ENCODE results near the gene ZAP70. TPM values are rescaled to one million over a fixed set of nuclear protein-coding genes. Genes with fewer than 3 reads are reported as not detected.
"Not testable (repeated sequence)": the region's sequence is repeated elsewhere in the genome, so short reads cannot be mapped to it uniquely, and the experiment has no call there.

Gene ZAP70
- total RNA-seq, 3 donors from 2014 or later = 3.5 to 7.5 (median 5.4) TPM

DNA sequence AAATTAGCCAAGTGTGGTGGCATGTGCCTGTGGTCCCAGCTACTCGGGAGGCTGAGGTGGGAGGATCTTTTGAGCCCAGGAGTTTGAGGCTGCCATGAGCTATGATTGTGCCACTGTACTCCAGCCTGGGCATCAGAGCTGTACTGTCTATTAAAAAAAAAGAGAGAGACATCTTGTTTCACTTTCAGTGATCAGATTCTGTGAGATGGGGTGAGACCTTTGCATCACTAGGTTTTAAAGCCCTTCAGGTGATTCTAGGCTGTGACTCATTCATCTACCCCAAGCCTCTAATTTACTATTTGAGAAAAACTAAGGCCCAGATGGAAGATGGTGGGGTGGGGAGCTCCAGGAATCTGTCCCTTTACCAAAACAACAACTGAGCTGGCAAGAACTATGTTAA, 36.8 kb upstream of the ZAP70 start:
- no peaks in the 10 kb centered on the region for H3K9me3 ChIP-seq
- no peak for TF ChIP-seq CTCF (IDR thresholded peaks at IDR 0.05)
- intact Hi-C loops (cut with DNase I, micrococcal nuclease) = no loop called here
- no peaks in the 10 kb centered on the region for H3K4me1 ChIP-seq (ENCODE audit: low read depth)
- H3K36me3 ChIP-seq (ENCODE audit: low read depth) = no peaks in the 10 kb centered on the region
- H3K4me3 ChIP-seq = no peak overlapping the region
- no peak for ATAC-seq
- no peak for DNase-seq

DNA sequence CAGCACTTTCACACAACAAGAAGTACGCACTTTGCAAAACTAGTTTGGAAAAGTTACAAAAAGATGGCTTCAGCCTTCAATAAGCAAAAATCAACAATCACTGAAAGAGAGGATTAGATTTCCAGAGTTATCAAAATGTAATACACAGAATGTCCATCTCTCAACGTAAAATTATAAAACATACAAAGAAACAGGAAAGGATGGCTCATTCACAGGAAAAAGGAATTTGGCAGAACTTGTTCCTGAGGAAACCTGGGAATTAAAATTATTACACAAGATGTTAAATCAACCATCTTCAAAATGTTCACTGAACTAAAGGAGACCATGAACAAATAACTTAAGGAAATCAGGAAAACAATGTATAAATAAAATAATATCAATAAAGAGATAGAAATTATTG, 35.9 kb upstream of the ZAP70 start:
- no peak for TF ChIP-seq CTCF (IDR thresholded peaks at IDR 0.05)
- no peaks in the 10 kb centered on the region for H3K4me1 ChIP-seq (ENCODE audit: low read depth)
- no peaks in the 10 kb centered on the region for H3K36me3 ChIP-seq (ENCODE audit: low read depth)
- no peaks in the 10 kb centered on the region for H3K9me3 ChIP-seq
- intact Hi-C loops (cut with DNase I, micrococcal nuclease) = no loop called here
- H3K4me3 ChIP-seq = no peak overlapping the region
- ATAC-seq = no peak
- DNase-seq = no peak

DNA sequence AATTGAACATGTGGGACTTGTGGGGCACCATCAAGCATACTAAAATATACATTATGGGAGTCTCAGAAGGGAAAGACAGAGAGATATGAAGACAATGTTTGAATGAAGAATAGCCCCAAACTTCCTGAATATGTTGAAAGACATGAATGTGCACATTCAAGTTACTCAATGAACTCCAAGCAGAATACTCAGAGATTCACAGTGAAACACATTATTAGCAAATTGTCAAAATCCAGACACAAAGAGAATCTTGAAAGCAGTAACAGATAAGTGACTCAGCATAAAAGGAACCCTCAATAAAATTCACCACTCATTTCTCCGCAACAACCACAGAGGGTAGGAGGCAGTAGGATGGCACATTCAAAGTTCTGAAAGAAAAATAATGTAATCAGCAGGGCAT, 35.1 kb upstream of the ZAP70 start:
- Histone ChIP-seq H3K4me3 (no peak overlapping the region), H3K4me1 (ENCODE audit: low read depth) (no peaks in the 10 kb centered on the region), H3K36me3 (ENCODE audit: low read depth) (no peaks in the 10 kb centered on the region), H3K9me3 (no peaks in the 10 kb centered on the region)
- intact Hi-C loops (cut with DNase I, micrococcal nuclease) = no loop called here
- ATAC-seq (no peak), DNase-seq (no peak)
- no peak for TF ChIP-seq CTCF (IDR thresholded peaks at IDR 0.05)

GRCh38 chr2:97687235-97687634, 26.1 kb upstream of the ZAP70 start:
- ATAC-seq; H3K36me3 ChIP-seq (ENCODE audit: low read depth); H3K9me3 ChIP-seq; H3K4me3 ChIP-seq; intact Hi-C loops (cut with DNase I, micrococcal nuclease); H3K4me1 ChIP-seq (ENCODE audit: low read depth); DNase-seq: not testable (repeated sequence)

DNA sequence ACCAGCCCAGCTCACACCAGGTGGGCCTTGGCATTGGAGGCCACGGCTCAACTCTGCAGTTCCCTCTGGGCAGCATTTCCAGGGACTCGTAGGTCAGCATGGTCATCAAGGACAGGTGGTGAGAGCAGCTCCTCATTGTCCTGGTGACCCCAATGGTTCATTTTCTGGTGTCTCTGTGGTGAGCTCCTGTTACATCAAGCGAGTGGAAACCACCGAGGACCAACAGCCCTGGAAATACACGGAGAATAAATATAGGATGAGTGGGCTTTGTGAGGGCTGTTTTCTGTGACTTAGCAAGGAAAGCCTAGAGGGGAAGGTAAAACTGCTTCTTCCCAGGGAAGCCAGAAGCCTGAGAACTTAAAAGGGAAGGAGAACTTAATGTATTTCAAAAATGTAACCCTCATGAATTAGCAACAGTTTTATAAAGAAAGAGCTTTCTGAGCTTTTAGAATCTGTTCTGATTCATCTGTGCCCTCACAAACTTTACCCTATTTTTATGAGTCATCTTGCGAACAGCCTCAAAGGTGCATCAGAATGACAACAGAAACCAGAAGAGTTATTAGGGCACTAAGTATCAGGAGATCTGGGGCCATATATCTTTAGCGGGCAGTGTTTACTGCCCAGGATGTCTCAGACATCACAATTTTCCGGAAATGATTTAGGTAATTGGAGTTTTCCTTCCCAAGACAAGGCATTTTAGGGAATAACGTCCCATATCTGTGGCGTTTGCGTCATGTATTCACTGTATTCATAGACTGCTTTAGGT, 25.1 kb upstream of the ZAP70 start:
- ATAC-seq = no peak
- TF ChIP-seq CTCF (IDR thresholded peaks at IDR 0.05) = no peak
- intact Hi-C loops (cut with DNase I, micrococcal nuclease) = no loop called here
- H3K4me3 ChIP-seq = no peak overlapping the region
- H3K9me3 ChIP-seq = no peaks in the 10 kb centered on the region
- no peak for DNase-seq
- H3K36me3 ChIP-seq (ENCODE audit: low read depth) = no peaks in the 10 kb centered on the region
- H3K4me1 ChIP-seq (ENCODE audit: low read depth) = no peaks in the 10 kb centered on the region

GRCh38 chr2:97691166-97691565, 22.2 kb upstream of the ZAP70 start:
- ATAC-seq = no peak
- H3K9me3 ChIP-seq = no peaks in the 10 kb centered on the region
- H3K36me3 ChIP-seq (ENCODE audit: low read depth) = no peaks in the 10 kb centered on the region
- intact Hi-C loops (cut with DNase I, micrococcal nuclease) = loop anchor here in 1 of 2 donors (10.0 kb wide), 1 partner anchor 96 kb away; no protein-coding TSS in a partner anchor
- no peak overlapping the region for H3K4me3 ChIP-seq
- no peak for TF ChIP-seq CTCF (IDR thresholded peaks at IDR 0.05)
- no peak for DNase-seq
- H3K4me1 ChIP-seq (ENCODE audit: low read depth) = no peaks in the 10 kb centered on the region
